HG02763 (cell line): ENCODE data around the gene TTC23L.

Experiments used
- ATAC-seq: cut with Tn5 transposase; IDR thresholded peaks from one replicate; pipeline ENCODE4 v1.9.1; 2021; ENCODE audit warnings: mild to moderate bottlenecking, moderate library complexity; ENCODE audit not compliant: unreplicated experiment

The TTC23L gene

DNA sequence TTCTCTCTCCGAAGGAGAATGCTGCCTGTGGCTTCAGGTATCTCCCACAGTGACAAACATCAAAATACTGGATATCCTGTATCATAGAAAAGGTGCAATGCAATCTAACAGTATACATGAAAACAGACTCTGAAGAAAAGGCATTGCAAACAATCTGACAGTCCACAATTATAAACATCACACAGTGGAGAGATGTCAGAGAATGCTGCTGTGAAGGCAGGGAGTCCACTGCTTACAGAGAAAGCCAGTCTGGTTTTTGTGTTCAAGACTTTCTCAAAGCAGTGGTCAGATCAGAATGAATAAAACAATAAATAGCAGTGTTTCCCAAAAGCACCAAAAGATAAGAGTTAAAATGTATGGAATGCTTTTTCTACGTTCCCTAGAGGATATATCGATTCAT, 28.7 kb downstream of the TTC23L start:
- ATAC-seq, result no peak

DNA sequence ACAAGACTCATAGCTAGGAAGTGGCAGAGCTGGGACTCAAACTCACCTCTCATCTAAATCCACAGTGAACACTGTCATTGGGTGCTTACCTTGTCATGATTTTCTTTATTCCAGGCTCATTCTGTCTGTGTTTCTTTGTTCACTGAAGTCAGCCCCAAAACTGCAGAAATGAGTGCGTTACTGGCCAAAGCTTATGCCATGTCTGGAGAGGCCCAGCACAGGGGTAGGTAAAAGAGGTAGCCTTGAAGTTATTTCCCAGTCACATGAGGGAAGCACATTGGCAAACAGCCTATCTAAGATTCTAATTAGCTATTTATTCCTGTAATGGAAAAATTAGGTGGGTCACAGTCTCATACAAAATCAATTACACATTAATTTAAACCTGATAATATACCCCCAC, 29.8 kb downstream of the TTC23L start:
- no peak for ATAC-seq

DNA sequence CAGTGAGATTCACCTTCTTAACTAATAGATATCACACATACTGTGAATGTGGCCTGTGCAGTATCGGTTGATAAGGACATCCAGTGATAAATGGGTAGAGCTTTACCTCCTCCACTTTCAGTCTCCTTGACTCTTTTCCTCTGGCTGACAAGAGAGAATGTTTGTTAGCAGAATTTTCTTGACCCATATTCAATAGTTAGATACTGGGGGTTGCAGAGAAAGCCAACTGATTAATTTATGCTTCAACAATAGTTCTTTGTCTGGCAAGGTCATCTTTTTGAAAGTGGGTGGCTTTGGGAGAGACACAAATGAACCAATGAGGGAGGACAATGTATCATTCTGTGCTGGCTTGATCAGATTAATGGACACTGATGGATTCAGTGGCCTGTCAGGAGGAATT, 30.3 kb downstream of the TTC23L start:
- no peak for ATAC-seq

DNA sequence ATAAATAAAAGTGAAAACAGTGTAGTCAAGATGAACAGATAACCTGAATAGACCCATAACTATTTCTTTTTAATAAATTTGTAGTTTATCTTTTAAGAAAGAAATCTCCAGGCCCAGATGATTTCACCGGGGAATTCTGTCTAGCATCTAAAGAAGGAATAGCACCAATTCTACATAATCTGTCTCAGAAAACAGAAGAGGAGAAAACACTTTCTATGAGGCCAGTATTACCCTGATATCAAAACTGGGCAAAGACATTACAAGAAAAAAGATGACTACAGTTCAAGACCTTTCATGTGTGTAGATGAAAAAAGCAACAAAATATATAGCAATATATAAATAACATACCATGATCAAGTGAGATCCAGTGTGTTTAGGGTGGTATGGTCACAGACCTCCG, 31.4 kb downstream of the TTC23L start:
- no peak for ATAC-seq

DNA sequence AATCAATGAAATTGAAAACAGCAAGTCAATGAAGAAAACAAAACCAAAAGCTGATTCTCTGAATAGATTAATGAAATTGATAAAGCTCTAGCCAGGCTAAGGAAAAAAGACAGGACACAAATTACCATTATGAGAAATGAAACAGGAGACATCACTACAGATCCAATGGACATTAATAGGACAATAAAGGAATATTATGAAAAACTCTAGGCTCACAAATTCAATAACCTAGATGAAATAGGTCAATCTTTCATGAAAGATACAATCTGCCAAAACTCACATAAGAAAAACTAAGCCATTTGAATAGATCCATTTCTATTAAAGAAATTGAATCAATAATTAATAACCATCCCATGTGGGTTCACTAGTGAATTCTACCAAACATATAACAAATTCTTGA, 37.3 kb downstream of the TTC23L start:
- no peak for ATAC-seq

DNA sequence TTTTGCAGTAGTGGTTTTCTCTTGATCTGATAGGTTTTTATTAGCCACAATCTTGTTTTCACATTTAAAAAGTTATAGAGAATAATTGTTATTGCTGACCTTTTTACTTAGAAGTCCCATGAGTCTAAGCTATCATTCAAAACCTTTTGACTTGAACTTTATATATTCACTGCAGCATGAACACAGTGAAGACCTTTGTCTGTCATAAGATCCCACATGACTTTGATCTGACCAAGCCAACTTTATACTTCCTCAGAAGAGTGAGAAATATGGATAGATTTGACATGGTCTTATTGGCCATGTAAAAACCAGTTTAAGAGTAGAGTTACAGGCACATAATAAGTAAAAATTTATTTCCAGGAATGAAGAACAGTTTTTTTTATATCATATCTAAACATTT, 42.3 kb downstream of the TTC23L start:
- ATAC-seq, result no peak

GRCh38 chr5:34886392-34887119, 47.6 kb downstream of the TTC23L start:
- ATAC-seq, result no peak

- ATAC-seq, result no peak
Measured at GRCh38 chr5:34889394-34889793, 50.4 kb downstream of the TTC23L start.

GRCh38 chr5:34891981-34892380, 53.0 kb downstream of the TTC23L start:
- no peak for ATAC-seq

DNA sequence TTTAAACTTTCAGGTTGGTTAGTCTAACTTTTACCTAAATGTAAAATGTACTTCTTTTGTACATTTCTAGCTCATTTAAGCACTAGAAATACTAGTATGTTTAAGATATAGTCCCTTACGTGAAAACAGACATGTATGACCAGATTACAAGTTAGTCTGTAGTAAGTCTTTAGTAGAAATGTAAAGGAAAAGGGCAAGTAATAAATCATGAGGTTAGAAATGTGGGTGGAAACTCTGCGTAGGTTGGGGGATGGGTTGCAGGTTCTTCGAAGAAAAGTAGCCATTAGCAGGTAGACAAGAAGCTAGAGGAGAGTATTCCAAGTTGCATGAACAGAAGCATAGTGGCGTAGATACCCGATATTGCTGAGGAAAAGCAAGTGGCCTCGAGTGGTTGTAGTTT, 53.5 kb downstream of the TTC23L start:
- ATAC-seq, result no peak

DNA sequence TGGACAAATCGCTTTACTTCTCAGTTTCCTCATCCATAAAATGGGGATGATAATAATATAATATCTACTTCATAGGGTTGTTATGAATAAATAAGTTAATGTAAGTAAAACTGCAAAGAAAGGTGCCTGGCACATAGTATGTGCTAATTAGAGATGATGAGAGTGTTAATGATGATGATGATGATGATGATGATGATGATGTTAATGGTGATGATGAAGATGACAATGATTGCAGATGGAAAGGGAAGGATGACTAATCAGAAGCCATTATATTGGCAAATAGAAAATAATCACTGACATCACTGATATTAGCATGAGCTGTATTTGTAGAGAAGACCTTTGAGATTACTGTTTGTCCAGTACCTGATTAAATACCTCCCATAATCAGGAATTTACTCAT, 55.8 kb downstream of the TTC23L start:
- ATAC-seq, result no peak

- ATAC-seq, result no peak
Measured at GRCh38 chr5:34895641-34896419, 56.9 kb downstream of the TTC23L start.

DNA sequence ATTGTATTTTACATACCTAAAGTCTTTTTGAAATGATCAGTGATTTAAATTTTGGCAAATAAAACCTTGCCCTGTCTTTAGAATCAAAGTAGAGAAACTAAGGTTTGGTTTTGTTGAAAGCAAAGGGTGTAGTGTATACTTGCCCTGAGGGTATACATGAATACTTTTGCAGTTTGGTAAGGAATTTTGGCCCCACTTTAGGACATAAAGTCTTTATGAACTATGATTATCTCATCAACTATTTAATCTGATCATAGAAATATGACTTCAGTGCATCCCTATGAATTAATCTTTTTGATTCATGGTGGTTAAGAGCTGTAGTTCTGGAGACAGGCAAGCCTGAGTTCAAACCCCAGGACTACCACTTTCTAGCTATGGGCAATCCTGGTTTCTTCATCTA, 58.7 kb downstream of the TTC23L start:
- no peak for ATAC-seq

DNA sequence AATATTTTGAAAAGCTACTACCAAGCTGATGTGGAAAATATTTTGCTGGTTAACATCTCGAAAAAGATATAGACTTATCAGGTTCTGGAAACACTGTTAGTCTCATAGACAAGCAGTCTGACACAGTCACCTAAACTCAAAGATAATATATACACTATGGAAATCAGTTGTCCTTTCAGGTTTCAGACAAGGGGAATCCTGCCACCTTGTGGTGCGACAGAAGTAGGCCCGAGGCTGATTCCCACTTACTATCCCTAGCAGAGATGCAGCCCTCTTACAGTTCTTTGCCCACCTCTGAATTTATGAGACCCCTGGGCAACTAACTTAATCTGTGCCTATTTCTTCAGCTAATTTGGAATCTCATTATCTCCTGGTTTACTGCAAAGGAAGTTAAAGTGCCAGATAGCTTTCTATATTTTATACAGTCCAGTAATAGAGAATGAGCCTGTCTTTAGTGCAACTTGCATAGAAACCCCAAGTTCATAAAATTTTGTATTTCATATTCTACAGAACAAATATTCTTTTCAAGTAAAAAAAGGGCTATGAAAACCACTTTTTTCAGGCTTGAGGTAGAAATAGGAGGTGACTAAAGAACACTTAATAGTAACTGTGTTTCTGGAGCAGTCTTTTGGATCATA, 59.4 kb downstream of the TTC23L start:
- peak; percentile 75 for ATAC-seq

GRCh38 chr5:34899066-34899465, 60.1 kb downstream of the TTC23L start:
- no peak for ATAC-seq

DNA sequence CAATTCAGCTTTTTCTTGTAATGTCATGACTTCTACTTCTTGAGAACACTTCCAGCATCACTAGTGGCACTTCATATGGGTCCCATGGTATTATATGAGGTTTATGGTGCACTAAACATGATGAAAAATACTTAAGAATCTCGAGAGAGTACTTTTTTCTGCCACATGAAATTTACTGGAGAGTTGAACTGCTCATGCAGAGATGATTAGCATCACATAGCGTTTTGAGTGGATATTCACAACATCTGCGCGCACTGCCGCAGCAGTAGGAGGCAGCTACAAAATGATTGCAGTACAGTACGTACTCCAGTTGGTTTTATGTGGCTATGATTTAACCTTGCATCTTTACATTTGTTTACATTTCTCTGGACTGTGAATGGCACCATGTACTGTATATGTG, 61.7 kb downstream of the TTC23L start:
- no peak for ATAC-seq

DNA sequence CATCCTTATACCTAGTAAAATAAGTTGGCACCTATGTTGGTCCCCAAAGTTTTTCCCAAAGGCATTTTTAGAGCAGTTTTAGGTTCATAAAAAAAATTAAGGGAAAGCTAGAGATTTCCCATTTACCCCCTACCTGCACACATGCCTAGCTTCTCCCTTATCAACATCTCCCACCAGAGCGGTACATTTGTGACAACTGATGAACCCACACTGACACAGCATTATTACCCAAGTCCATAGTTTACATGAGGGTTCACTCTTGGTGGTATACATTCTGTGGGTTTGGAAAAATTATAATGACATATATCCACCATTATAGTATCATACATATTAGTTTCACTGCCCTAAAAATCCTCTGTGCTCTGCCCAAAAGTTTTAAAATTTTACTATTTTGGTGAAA, 64.3 kb downstream of the TTC23L start:
- ATAC-seq, result no peak

DNA sequence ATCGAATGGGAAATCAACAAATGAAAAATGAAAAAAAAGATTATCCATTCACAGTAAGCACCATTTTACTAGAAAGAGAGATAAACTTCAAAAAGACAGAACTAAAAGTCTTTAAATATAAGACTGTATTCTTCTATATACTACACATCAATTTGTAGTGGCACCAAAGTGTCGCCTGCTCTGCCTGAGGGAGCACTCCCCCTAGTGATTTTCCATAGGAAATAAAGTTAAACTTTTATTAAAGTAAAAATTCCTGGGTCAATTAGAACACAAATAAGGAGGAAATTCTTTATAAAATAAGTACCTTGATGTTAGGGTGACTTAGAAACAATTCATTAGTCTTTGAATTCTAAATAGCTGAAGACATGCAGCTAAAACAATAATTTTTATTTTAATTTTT, 66.6 kb downstream of the TTC23L start:
- ATAC-seq, result no peak

GRCh38 chr5:34913072-34913471, 74.1 kb downstream of the TTC23L start:
- ATAC-seq, result no peak

DNA sequence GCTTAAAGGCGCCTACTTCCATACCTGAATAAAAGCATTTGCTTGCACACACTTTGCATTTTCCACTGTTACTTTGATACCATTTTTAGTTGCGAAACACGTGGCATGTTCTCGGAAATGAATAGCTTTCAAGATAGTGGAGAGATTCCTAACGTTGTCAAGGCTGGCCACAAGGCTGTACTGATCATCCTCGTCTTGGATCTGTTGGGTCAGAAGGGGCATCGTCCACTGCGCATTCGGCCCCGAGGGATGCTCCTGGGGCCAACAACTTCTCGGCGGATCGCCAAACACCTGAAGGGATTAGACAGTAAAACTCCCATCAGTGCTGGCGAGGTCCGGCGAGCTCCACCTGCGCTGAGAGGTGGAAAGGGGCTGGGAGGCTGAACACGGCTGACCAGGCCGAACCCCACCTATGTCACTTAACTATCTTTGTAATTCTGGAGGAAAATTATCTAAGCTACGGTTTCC, 75.7 kb downstream of the TTC23L start:
- peak; percentile 5 for ATAC-seq

DNA sequence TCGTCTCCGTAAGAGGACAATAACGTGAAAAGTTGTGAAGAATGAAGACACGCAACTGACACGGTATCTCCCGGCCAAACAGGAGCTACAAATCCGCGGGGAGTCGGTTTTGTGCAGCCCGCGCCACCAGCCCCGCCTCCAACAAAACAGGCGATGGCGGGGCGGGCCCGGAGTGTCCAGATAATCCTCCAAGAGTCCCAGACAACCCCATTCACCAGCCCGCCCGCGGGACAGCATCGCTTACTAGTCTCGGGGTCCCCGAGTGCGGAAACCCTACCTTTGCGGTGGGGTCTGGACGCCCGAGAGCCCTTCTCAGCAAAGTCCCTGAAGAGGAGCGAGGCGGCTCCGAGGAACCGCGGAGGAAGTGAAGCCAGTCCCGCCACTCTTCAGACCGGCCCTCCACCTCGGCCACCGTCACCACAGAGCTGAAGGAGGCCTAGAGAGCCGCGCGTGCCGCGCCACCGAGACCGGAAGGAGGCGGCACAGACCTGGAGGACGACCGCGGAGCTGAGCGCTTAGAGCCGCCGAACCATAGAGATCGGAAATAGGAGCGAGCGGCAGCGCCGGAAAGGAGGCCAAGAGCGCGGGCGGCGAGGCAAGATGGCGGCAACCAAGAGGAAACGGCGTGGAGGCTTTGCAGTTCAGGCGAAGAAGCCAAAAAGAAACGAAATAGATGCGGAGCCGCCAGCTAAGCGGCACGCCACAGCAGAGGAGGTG, 76.3 kb downstream of the TTC23L start, which contains the start of the genes BRIX1 and RAD1:
BRIX1 (plus strand) TSS at position 573 of the 717 bp plus-strand sequence; CDS start at position 601, 28 bp downstream.
RAD1 (minus strand) TSS at position 366 of the 717 bp plus-strand sequence. CDS start 612 bp downstream, outside the sequence.
- peak; percentile 99 for ATAC-seq
